Right lobe of liver (tissue), 6 donors: ENCODE data around the gene P4HA3. TPM values are rescaled to one million over a fixed set of nuclear protein-coding genes. Genes with fewer than 3 reads are reported as not detected.

Experiments used
- ATAC-seq, 4 donors: fragments of 200-7000 bp; cut with Tn5 transposase; one replicate each; pipeline ENCODE4 v1.9.1; 2020; ENCODE audit warnings: mild to moderate bottlenecking in 4 of 4, moderate library complexity in 4 of 4
- DNase-seq, 3 donors: peaks; one replicate each; pipeline ENCODE4 v3.0.0-alpha.2; 2020
- H3K27ac ChIP-seq, 3 donors: fragments of 200-600 bp; one replicate each; pipeline ENCODE4 v1.8.0; 2022
- H3K27me3 ChIP-seq, 2 donors: fragments of 200-600 bp; one replicate each; pipeline ENCODE4 v1.8.0; 2022
- H3K36me3 ChIP-seq, 4 donors: fragments of 200-600 bp; sonication (generic) in 1 of 4; one replicate each; pipeline versions ENCODE4 v1.5.1 to v1.8.0; 2017 to 2022; ENCODE audit warnings: control low read depth in 1 of 4
- H3K4me1 ChIP-seq, 4 donors: fragments of 200-600 bp; sonication (generic) in 1 of 4; one replicate each; pipeline versions ENCODE4 v1.5.1 to v1.8.0; 2017 to 2022; ENCODE audit warnings: control low read depth in 1 of 4
- H3K4me3 ChIP-seq, 3 donors: fragments of 200-600 bp; one replicate each; pipeline ENCODE4 v1.8.0; 2022
- H3K9me3 ChIP-seq, 4 donors: fragments of 200-600 bp; sonication (generic) in 1 of 4; one replicate each; pipeline versions ENCODE4 v1.5.1 to v1.8.0; 2017 to 2022; ENCODE audit warnings: control low read depth in 1 of 4
- POLR2A ChIP-seq: fragments of 450-650 bp; IDR thresholded peaks from one replicate; pipeline ENCODE4 v1.6.1; 2017; ENCODE audit warnings: antibody characterized with exemption, mild to moderate bottlenecking
- whole genome bisulfite sequencing: methylation state at CpG from one replicate; pipeline ENCODE4 v1.1.6; 2018; ENCODE audit warnings: low coverage, low lambda C conversion rate; ENCODE audit not compliant: insufficient coverage; ENCODE audit errors: missing lambda C conversion rate; 5-methylcytosine and 5-hydroxymethylcytosine counted together
- intact Hi-C, 2 donors: fragments of 100-400 bp; cut with DNase I; formaldehyde crosslinking; loops; one replicate each; pipeline versions ENCODE4 v1.11.2 to v1.14.1; 2022
- total RNA-seq, 6 experiments: library from RNA; depleted of rRNA in 2 of 6; stranded (reverse); fragments of >200 nt in 2 of 6; fragmentation: NEBNext Ultra II Directional in 3 of 6; extraction: Animal tissue kit (Norgen Biotek cat#: 25700) in 3 of 6; gene quantifications; one replicate each; pipeline versions ENCODE4 v1.1.0 to v1.2.4, GENCODE V29; 2016 to 2023
- TF ChIP-seq, protein P1 (sequence below), 4 donors: fragments of 200-600 bp in 3 of 4; fragments of 450-650 bp in 1 of 4; IDR thresholded peaks; one replicate each; pipeline versions ENCODE4 v1.5.1 to v1.8.0; 2016 to 2022; ENCODE audit warnings: antibody characterized with exemption in 4 of 4, mild to moderate bottlenecking in 2 of 4
- donor health status: DM: no; HTN: yes; CAD: no.
- donor health status: DM: no; HTN: no; CAD: no.
- donor health status: DM: no; HTN: no; CAD: no.
- donor health status: DM: no; HTN: yes; CAD: no.
- donor health status: DM: no; HTN: yes; CAD: no.

Gene P4HA3
- total RNA-seq, 6 experiments from 2014 or later: 0.12 to 2.1 (median 0.78) TPM; not detected in 1

DNA sequence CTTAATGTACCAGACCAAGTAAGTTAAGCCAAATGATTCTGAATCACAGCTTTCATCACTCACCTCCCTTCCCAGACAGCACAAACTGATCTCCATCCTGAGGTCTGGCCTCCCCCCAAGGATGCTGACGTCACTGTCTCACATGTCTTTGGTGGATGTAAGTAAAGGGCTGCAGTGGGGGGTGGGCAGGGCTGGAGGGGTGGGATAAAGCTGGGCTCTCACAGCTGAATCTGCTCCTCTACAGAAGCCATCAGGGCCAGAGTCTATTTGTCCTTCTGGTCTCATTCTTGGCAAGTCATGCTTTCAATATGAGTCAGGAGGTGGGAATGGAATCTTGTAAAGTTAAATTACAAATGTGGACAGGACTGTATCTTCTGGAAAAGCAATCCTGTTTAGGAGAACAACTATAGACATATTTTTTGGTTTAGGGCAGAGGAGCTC, 32.7 kb downstream of the P4HA3 start:
- H3K27ac ChIP-seq: no peak overlapping the region
- TF ChIP-seq, protein P1, sequence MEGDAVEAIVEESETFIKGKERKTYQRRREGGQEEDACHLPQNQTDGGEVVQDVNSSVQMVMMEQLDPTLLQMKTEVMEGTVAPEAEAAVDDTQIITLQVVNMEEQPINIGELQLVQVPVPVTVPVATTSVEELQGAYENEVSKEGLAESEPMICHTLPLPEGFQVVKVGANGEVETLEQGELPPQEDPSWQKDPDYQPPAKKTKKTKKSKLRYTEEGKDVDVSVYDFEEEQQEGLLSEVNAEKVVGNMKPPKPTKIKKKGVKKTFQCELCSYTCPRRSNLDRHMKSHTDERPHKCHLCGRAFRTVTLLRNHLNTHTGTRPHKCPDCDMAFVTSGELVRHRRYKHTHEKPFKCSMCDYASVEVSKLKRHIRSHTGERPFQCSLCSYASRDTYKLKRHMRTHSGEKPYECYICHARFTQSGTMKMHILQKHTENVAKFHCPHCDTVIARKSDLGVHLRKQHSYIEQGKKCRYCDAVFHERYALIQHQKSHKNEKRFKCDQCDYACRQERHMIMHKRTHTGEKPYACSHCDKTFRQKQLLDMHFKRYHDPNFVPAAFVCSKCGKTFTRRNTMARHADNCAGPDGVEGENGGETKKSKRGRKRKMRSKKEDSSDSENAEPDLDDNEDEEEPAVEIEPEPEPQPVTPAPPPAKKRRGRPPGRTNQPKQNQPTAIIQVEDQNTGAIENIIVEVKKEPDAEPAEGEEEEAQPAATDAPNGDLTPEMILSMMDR (IDR thresholded peaks at IDR 0.05): no peak
- TF ChIP-seq POLR2A: no peak
- WGBS: no CpG with 5 or more reads among the region's 1 CpG
- no peak for ATAC-seq
- H3K27me3 ChIP-seq: no peaks in the 10 kb centered on the region
- no peaks in the 10 kb centered on the region for H3K9me3 ChIP-seq
- intact Hi-C loops: no loop called here
- DNase-seq: no peak
- H3K36me3 ChIP-seq: no peaks in the 10 kb centered on the region
- H3K4me3 ChIP-seq: no peak overlapping the region
- no peaks in the 10 kb centered on the region for H3K4me1 ChIP-seq

DNA sequence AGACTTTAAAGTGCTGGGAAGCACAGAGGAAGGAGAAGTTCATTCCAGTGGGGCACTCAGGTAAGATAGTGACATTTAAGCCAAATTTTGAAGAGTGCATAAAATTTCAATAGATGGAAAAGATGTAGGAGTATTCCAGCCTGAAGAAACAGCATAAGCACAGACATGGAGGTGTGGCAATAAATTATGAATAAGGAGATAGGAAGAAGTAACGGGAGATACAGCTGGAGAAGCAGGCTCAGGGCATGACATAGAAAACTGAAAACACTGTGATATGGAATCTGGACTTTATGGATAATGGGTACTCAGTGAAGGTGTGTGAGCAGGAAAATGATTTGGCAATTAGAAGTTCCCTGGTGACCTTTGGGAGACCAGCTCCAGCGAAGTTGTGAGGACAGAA, 33.3 kb downstream of the P4HA3 start:
- no peak for DNase-seq
- no peaks in the 10 kb centered on the region for H3K4me1 ChIP-seq
- no peak for ATAC-seq
- H3K27me3 ChIP-seq: no peaks in the 10 kb centered on the region
- H3K9me3 ChIP-seq: no peaks in the 10 kb centered on the region
- H3K4me3 ChIP-seq: no peak overlapping the region
- TF ChIP-seq, protein P1 (IDR thresholded peaks at IDR 0.05): no peak
- no peak for TF ChIP-seq POLR2A
- WGBS: 88% methylated on average over 2 of the region's 2 CpGs
- no peaks in the 10 kb centered on the region for H3K36me3 ChIP-seq
- H3K27ac ChIP-seq: no peak overlapping the region
- intact Hi-C loops: no loop called here

DNA sequence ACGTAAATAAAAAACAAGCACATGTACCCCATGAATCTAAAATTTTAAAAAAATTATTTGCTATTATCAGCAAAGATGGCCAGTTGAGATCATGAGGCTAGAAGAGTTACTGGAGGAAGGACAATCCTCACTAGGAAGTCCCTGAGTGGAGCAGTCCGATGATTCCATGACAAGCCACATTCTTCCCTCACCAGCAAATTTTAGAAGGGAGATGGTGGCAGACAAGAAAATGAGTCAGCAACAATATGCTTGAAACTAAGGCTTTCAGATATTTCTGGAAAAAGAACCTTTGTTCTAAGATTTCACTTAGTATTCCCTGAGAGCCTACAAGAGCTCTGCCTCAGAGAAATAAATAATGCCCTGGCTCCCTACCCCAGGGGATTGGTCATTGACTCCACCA, 34.9 kb downstream of the P4HA3 start:
- intact Hi-C loops: no loop called here
- no peaks in the 10 kb centered on the region for H3K4me1 ChIP-seq
- H3K27ac ChIP-seq: no peak overlapping the region
- H3K9me3 ChIP-seq: no peaks in the 10 kb centered on the region
- no peaks in the 10 kb centered on the region for H3K27me3 ChIP-seq
- ATAC-seq (no peak), DNase-seq (no peak)
- TF ChIP-seq, protein P1 (IDR thresholded peaks at IDR 0.05): no peak
- no peak for TF ChIP-seq POLR2A
- no peak overlapping the region for H3K4me3 ChIP-seq
- WGBS: 50% methylated on average over 1 of the region's 2 CpGs
- no peaks in the 10 kb centered on the region for H3K36me3 ChIP-seq

DNA sequence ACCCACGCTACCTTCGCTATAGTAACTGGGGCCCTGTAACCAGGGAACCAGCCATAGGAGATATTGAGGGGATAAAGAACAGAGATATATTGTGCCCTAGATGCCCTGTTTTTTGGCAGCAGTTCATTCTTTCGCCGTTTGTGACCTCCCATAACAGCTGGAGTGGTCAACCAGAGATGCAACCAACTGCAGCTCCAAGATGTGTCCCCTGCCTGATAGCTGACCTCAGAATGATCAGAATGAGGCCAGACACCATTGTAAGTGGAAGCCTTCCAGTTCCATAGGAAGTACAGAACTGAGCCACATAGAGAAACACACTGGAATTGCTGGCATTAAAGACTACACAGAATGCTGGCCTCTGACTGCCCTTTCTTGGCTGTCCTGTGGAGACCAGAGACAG, 39.2 kb downstream of the P4HA3 start:
- H3K36me3 ChIP-seq: no peaks in the 10 kb centered on the region
- no peaks in the 10 kb centered on the region for H3K27me3 ChIP-seq
- H3K9me3 ChIP-seq: no peaks in the 10 kb centered on the region
- intact Hi-C loops: no loop called here
- H3K27ac ChIP-seq: no peak overlapping the region
- WGBS: 40% methylated on average over 1 of the region's 4 CpGs
- ATAC-seq: no peak
- H3K4me3 ChIP-seq: no peak overlapping the region
- H3K4me1 ChIP-seq: no peaks in the 10 kb centered on the region
- TF ChIP-seq POLR2A: no peak
- TF ChIP-seq, protein P1 (IDR thresholded peaks at IDR 0.05): no peak
- no peak for DNase-seq
